H1 (cell line): Measurements from ENCODE around the gene CNNM4. TPM values are rescaled to one million over a fixed set of nuclear protein-coding genes. Genes with fewer than 3 reads are reported as not detected.

Source experiments
- BACH1 ChIP-seq: IDR thresholded peaks from 2 replicates; pipeline ENCODE4 v1.6.1; 2012; ENCODE audit warnings: low read length, improper control_type of control experiment
- CHD2 ChIP-seq: IDR thresholded peaks from 2 replicates; pipeline ENCODE4 v1.6.1; 2012; ENCODE audit warnings: low read length, improper control_type of control experiment
- GTF2F1 ChIP-seq: IDR thresholded peaks from 2 replicates; pipeline ENCODE4 v1.6.1; 2012; ENCODE audit warnings: low read depth, low read length, improper control_type of control experiment, borderline replicate concordance
- HDAC2 ChIP-seq, 2 experiments: fragments of 300-600 bp in 1 of 2; sonication (generic) in 1 of 2; IDR thresholded peaks; 2 replicates each; pipeline ENCODE4 v1.6.1; 2011 to 2012; ENCODE audit warnings: low read depth in 2 of 2, low read length in 2 of 2, mild to moderate bottlenecking in 2 of 2, moderate library complexity in 2 of 2, borderline replicate concordance in 1 of 2, inconsistent platforms in 1 of 2
- JUN ChIP-seq: IDR thresholded peaks from 2 replicates; pipeline ENCODE4 v1.6.1; 2011; ENCODE audit warnings: low read depth, mild to moderate bottlenecking, improper control_type of control experiment, low read length
- JUND ChIP-seq: IDR thresholded peaks from 2 replicates; pipeline ENCODE4 v1.6.1; 2011; ENCODE audit warnings: mild to moderate bottlenecking, improper control_type of control experiment, low read length
- KDM5A ChIP-seq: fragments of 200-600 bp; IDR thresholded peaks from 2 replicates; pipeline ENCODE4 v1.7.1; 2012; ENCODE audit warnings: mild to moderate bottlenecking, low read length, inconsistent platforms, mixed read lengths
- MAFK ChIP-seq: IDR thresholded peaks from 2 replicates; pipeline ENCODE4 v1.6.1; 2012; ENCODE audit warnings: low read depth, mild to moderate bottlenecking, improper control_type of control experiment, low read length
- RFX5 ChIP-seq: IDR thresholded peaks from 2 replicates; pipeline ENCODE4 v1.6.1; 2011; ENCODE audit warnings: low read depth, low read length, improper control_type of control experiment, borderline replicate concordance
- SIN3A ChIP-seq, 2 experiments: IDR thresholded peaks in 1 of 2; conservative IDR thresholded peaks in 1 of 2; 2 replicates each; pipeline ENCODE4 v1.6.1; 2011 to 2012; ENCODE audit warnings: low read length in 2 of 2, improper control_type of control experiment in 1 of 2, low read depth in 1 of 2, mild to moderate bottlenecking in 1 of 2
- SP2 ChIP-seq: IDR thresholded peaks from 2 replicates; pipeline ENCODE4 v1.6.1; 2012; ENCODE audit warnings: mild to moderate bottlenecking, low read length, inconsistent platforms
- TAF7 ChIP-seq: optimal IDR thresholded peaks from 2 replicates; pipeline ENCODE3; 2011; ENCODE audit warnings: low read depth, mild to moderate bottlenecking, inconsistent platforms, low read length, moderate library complexity, borderline replicate concordance
- TBP ChIP-seq: IDR thresholded peaks from 2 replicates; pipeline ENCODE4 v1.6.1; 2011; ENCODE audit warnings: low read depth, low read length, improper control_type of control experiment
- TCF12 ChIP-seq: IDR thresholded peaks from 2 replicates; pipeline ENCODE4 v1.6.1; 2011; ENCODE audit warnings: low read depth, mild to moderate bottlenecking, low read length
- YY1 ChIP-seq: IDR thresholded peaks from 2 replicates; pipeline ENCODE4 v1.6.1; 2011; ENCODE audit warnings: low read depth, mild to moderate bottlenecking, low read length
- polyA plus RNA-seq, 7 experiments: library from polyadenylated mRNA; depleted of rRNA in 3 of 7; stranded (reverse) in 5 of 7; unstranded in 2 of 7; fragments of >200 nt in 5 of 7; fragments of 200-250 nt in 2 of 7; gene quantifications; 1 replicate in 5 of 7; 2 replicates in 1 of 7; 4 replicates in 1 of 7; pipeline versions ENCODE4 v1.2.1 to v1.2.3, GENCODE V29; 2011 to 2013; ENCODE audit warnings: missing spikeins in 2 of 7, mixed read lengths in 2 of 7
- total RNA-seq: library from RNA; stranded (reverse); fragmentation: NEBNext Ultra II Directional; extraction: Animal tissue kit (Norgen Biotek cat#: 25700); gene quantifications from 2 replicates; pipeline ENCODE4 v1.2.1, GENCODE V29; 2021
- TF ChIP-seq, protein P1 (sequence below): IDR thresholded peaks from 2 replicates; pipeline ENCODE4 v1.6.1; 2012; ENCODE audit warnings: inconsistent platforms

Gene CNNM4
- total and polyA plus RNA-seq, 2 of the 8 experiments (the other 6 are each of a cell fraction or from before 2014, with no cell fraction given) = 10.3 to 11.0 TPM

DNA sequence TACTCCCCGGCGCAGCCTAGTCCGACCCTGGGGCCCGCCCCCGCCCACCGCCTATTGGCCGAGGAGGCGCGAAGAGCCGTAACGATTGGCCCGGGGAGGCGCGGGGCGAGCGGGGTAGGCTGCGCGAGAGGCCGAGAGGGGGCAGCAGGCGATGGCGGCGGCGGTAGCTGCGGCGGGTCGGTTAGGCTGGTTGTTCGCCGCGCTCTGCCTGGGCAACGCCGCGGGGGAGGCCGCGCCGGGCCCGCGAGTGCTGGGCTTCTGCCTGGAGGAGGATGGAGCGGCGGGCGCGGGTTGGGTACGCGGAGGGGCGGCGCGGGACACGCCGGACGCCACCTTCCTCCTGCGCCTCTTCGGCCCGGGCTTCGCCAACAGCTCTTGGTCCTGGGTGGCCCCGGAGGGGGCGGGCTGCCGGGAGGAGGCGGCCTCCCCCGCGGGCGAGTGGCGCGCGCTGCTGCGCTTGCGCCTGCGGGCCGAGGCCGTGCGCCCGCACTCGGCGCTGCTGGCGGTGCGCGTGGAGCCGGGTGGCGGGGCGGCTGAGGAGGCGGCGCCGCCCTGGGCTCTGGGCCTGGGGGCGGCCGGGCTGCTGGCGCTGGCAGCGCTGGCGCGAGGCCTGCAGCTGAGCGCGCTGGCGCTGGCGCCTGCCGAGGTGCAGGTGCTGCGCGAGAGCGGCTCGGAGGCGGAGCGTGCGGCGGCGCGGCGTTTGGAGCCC is 55.6 kb downstream of the CNNM4 start, which contains the start of gene CNNM3 (continued):
- TF ChIP-seq RFX5 (no peak), SIN3A (conservative IDR thresholded peaks at IDR 0.05 in 1 of 2, IDR thresholded peaks at IDR 0.05 in 1 of 2; ENCODE audit: low read depth in 1 of 2, low read length in 2 of 2) (no peak), YY1 (peak; percentile 82), BACH1 (no peak), TCF12 (no peak), JUN (no peak), CHD2 (peak; percentile 57; the same call in 1 of the 2 replicates), KDM5A (no peak), JUND (no peak), GTF2F1 (no peak), MAFK (no peak), TAF7 (no peak), HDAC2 (IDR thresholded peaks at IDR 0.05; ENCODE audit: borderline replicate concordance in 1 of 2, low read depth in 2 of 2, low read length in 2 of 2) (no peak), SP2 (peak; percentile 48; the same call in 1 of the 2 replicates), TBP (no peak; the same call in 1 of the 2 replicates)
- TF ChIP-seq, protein P1, sequence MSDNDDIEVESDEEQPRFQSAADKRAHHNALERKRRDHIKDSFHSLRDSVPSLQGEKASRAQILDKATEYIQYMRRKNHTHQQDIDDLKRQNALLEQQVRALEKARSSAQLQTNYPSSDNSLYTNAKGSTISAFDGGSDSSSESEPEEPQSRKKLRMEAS = peak; percentile 39; the same call in 1 of the 2 replicates
